GM20000 (cell line): ENCODE results near the gene SMIM9.

ENCODE experiments used
- DNase-seq: peaks from one replicate; pipeline ENCODE4 v3.0.0; 2012; ENCODE audit warnings: low spot score
- TF ChIP-seq, protein P1 (sequence below): IDR thresholded peaks from 2 replicates; pipeline ENCODE4 v1.5.1; 2012; ENCODE audit warnings: mild to moderate bottlenecking, control low read depth; ENCODE audit errors: extremely low read depth, missing control alignments

Gene SMIM9

DNA sequence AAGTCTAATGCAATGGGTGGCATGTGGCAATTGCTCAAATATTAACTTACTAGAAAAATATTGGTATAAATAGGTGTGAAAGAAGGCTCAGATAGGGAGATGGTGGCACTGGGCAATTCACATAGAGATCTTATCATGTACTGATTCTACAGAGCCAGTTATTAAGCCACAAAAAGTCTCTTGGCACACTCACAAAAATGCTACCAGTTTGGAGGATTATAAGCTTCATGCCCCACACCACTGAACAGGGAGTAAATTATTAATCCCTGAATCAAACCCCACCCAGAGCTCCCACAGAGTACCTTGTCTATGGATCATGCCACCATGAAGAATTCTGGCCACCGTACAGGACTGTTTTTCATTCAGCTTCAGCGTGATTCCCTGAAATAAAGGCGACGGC lies 43.0 kb downstream of the SMIM9 start:
- TF ChIP-seq, protein P1, sequence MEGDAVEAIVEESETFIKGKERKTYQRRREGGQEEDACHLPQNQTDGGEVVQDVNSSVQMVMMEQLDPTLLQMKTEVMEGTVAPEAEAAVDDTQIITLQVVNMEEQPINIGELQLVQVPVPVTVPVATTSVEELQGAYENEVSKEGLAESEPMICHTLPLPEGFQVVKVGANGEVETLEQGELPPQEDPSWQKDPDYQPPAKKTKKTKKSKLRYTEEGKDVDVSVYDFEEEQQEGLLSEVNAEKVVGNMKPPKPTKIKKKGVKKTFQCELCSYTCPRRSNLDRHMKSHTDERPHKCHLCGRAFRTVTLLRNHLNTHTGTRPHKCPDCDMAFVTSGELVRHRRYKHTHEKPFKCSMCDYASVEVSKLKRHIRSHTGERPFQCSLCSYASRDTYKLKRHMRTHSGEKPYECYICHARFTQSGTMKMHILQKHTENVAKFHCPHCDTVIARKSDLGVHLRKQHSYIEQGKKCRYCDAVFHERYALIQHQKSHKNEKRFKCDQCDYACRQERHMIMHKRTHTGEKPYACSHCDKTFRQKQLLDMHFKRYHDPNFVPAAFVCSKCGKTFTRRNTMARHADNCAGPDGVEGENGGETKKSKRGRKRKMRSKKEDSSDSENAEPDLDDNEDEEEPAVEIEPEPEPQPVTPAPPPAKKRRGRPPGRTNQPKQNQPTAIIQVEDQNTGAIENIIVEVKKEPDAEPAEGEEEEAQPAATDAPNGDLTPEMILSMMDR = no peak
- no peak for DNase-seq

DNA sequence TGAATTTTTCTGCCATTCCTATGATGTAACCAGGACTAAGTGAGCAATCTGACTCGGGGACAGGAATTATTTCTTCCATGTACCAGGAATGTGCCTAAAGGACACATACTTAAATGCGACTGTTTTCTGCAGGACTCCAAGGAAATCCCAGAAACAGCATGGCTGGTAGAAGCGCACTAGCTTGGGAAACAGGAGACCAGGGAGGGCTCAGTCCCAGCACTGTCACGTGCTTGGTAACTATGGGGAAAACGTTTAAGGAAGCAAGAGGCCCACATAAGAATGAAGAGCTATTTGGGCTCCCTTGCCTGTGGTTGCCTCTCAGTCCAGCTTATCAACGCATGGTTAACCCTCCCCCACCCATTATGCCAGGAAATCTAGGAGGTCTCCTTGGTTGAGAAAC lies 48.7 kb downstream of the SMIM9 start:
- no peak for DNase-seq
- TF ChIP-seq, protein P1 = no peak

DNA sequence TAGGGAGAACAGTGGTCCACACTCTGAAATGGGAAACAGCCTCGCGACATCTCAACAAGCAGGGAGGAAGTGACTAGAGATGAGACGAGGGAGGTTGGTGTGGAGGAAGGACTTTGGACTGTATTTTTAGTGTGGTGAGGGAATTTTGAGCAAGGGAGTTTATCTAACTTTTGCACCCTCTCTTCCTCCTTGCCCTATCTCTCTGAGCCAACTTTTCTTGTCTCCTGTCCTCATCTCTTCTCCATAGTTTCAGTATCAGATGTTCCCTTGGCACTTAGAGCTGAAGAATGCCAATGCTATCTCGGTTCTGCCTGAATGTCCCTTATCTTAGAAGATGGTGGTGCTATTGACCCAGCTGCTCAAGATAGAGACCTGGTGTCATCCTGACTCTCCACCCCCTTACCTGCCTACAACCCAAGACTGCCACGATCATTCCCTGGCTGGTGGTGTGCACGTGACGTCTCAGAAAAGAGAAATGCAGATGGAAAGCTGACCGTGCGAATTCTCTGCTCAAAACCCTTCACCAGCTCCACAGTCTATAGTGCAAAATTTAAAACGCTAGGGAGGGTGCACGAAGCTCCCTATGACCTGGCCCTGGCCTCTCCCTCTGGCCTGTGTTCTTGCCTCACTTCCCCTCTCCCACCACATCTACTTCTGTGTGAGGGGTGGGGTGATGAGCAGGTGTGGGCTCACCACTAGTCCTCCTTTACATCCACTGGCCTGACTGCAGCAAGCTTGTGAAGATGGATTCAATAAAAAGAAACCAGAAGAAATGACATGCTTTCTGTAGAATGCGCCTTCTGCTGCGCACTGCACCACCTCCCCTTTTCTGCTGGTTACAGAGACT lies 50.1 kb downstream of the SMIM9 start:
- TF ChIP-seq, protein P1 = no peak
- DNase-seq = no peak

DNA sequence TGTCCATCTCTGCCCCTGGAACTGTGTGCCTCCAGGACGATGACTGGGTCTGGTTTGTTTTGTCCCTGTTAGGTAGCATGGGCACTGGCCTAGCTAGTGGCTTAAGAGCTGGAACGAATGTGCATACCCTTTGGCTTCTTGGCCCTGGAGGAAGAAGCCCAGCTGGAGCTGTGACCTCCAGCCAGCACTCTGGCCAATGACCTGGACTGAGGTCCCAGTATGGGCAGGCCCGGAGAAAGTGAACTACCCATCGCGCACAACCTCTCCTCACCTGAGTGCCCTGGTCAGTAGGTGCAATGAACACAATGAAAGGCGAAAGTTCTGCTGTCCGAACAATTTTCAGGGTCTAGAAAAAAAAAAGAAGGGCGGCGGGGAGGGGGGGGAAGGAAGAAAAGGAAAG lies 53.5 kb downstream of the SMIM9 start:
- TF ChIP-seq, protein P1 = no peak
- no peak for DNase-seq

DNA sequence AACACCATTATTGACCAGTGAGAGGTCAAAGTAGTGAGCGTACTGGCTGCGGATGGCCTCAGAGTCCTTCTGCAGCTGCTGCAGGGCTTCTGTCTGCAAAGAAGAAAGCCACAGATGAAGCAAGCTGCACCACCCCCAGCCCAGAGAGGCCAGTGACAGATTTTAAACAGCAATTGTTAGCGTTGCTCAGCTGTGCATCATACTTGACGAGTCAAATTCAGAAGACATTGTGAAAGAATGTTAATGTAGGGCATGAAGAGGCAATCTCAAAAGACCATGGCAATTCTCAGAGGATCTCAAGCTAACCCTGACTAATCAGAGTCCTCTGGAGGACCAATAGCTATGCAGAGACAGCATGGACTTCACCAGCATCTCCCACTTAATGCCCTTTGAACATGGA lies 55.2 kb downstream of the SMIM9 start:
- no peak for DNase-seq
- TF ChIP-seq, protein P1 = no peak

DNA sequence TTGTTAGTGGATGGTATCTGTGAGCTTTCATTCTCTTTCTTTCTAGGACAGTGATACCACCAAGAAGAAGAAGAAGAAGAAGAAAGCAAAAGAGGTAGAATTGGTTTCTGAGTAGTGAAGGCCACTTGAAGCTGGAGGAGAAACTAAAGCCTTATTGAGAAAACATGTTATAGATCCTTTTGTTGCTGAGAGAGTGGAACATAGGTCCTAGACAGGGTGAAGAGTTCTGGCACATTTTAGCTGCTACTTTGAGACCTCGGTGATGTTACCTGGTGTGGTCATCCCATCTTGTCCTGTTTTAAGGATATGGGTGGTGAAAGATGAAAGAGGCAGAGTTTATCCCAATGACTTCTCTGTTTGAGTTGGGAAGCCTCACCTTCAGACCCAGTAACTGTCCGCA lies 57.7 kb downstream of the SMIM9 start:
- TF ChIP-seq, protein P1 = no peak
- DNase-seq = no peak

DNA sequence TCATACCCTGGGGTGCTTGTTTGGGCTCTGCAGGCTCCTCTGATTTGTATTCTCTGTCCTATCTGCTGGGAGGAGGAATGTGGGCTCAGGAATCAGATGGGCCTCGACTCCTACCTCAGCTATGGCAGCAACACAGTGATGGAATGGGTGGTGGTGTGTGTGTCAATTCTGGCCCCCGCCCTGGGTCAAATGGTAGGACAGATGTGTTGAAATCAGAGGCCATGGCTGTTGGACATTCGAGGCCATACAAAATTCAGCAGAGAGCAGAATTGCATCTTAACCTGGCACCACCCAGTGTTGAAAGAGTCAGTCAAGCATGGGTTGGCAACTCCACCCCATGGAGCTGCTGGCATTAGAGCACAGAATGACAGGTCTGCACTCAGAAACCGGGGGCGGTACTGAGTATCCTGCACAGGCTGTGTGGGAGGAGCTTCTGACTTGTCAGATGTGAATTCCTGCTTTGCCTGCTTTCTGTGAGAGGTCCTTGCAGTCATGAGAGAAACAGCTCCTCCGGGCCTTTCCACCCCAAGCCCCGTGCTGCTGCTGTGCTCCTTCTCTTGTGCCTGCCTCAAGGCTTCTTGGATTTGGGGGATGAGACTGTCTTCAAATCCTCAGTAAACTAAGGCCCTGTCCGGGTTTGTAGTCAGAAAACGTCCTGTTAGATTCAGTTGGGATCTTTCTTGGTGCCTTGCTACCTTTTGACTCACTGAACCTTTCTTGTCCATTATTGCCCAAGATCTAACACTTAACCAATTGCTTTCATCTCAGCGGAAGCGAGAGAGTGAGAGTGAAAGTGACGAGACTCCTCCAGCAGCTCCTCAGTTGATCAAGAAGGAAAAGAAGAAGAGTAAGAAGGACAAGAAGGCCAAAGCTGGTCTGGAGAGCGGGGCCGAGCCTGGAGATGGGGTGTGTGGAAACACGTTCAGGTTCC lies 58.8 kb downstream of the SMIM9 start:
- TF ChIP-seq, protein P1 = no peak
- DNase-seq = no peak
